NCI-H1930 (cell line): ENCODE results near the gene FOXP1.

Experiments used
- DNase-seq, 2 experiments: peaks; one replicate each; lab custom pipeline; 2025; lab: John Stamatoyannopoulos, UW

Gene FOXP1

DNA sequence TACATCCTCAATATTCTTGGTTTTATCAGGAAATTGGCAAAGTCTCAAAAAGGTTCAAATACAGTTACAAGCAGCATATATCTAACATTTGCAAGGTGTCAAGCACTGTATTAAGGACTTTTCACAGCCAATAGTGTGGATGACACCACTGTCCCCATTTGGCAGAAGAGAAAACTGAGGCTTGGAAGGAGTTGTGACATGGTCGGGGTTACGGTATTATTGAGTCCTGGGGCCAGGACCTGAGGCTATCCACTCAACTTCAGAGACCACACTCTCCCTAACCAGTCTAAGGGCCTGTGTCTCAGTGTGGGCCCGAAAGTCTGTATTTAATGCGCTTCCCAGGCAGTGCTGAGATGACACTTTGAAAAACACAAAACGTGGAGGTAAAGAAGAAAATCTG lies 99.1 kb downstream of the FOXP1 start:
- no peak for DNase-seq

DNA sequence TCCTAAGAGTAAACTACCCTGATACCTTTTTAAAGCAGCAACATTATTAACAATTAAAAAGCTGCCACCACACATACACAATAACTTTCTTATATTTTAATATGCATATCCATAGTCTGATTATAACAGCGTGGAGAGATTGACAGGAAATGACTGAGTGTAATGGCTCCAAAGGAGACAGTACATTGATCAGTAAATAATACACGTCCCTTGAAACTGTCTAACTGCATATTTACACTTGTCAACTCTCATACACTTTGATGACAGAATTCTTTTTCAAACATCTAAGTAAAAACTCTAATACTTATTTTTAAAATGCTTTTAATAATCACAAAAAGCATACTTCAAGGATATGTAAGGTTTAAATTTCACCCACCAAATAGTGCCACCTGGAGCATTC lies 99.5 kb downstream of the FOXP1 start:
- DNase-seq: no peak

DNA sequence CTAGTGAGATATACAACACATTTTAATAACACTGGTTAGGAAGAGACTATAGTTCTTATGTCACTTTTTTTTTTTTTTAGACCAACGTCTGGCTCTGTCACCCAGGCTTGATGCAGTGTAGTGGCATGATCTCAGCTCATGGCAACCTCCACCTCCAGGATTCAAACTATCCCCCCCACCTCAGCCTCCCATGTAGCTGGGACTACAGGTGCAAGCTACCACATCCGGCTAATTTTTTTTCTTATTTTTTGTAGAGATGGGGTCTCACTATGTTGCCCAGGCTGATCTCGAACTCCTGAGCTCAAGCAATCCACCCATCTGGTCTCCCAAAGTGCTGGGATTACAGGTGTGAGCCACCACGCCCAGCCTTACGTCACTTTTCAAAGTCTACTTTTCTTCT lies 100.8 kb downstream of the FOXP1 start:
- DNase-seq: no peak

DNA sequence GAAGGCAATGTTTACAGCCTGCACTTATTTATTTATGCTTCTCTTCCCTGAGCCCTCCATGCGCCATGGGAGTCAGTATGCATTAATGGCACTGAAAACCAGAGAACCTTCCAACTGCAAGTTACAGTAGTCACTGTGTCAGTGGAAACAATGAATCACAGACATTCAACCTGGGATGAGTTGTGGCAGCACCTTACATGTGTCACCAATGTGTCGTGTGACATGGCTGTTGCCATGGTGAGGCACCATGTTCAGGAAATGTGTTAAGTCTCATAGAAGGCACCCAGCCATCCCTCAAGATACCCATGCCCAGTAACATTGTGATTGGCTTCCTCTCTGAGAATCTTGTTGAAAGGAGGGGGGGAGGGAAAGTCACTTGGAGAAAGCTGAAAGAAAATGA lies 105.0 kb downstream of the FOXP1 start:
- no peak for DNase-seq

DNA sequence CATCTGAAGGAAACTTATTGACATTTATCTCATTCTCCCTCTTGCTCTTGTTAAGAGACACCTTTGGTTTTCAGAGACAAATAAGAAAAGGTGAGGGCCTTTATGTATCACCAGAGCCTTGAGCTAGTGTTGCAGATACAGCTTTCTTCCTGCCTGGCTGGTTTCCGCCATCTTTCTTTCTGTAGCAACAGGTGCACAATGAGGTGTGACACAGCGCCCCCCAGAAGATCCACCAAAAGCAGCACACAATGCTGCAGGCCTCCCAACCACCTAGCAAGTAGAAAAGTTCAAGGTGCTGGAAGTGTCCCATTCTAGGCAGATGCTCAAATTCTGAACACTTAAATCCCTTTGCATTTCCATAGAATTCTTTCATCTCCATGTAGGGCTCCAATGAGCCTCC lies 106.6 kb downstream of the FOXP1 start:
- no peak for DNase-seq

DNA sequence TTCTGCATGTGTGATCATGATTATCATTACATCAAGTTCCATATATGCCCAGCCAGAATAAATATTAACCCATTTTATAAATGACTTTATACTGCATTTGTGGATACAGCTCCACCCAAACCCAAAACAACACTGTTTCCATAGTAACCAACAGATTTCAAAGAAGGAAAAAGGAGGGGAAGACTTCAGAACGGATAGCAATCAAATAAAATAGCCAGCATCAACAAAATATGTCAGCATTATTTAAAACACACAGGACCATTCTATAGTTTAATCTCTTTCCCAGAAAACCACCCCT lies 114.4 kb downstream of the FOXP1 start:
- DNase-seq: no peak

DNA sequence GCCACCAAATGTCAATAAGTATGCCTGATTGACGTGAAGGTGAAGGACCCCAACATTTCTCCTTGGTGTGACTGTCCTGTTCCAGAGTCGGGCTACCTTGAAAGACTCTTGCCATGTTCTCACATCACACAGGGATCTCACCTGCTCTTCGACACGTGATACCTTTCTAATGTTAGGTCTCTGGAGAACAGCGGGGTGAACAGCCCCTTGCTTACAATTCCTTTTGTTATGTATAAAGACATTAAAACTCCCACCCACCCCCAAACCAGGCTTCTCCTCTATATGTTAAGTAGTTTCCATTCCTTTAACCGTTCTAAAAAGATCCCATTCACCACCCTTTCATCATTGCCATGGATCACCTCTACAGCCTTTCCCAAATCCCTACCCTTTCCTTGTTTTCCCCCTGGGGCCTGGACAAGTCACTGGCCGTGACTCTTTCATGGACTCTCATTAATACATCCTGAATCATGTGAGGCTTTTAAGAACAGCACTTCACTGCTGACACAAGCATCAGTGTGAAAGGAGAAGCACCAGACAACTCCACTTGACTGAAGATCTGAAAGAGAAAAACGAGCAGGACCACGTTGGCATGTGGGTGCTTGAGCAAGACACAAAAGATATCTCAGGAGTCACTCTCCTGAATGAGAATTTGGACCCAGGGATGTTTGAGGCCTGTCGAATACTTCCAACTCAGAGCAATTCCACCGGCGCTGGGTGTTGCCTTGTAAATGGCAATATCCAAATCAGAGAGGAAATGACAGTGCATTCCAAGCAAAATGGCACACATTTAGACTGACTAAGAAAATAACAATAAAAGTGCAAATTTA lies 115.0 kb downstream of the FOXP1 start:
- no peak for DNase-seq

DNA sequence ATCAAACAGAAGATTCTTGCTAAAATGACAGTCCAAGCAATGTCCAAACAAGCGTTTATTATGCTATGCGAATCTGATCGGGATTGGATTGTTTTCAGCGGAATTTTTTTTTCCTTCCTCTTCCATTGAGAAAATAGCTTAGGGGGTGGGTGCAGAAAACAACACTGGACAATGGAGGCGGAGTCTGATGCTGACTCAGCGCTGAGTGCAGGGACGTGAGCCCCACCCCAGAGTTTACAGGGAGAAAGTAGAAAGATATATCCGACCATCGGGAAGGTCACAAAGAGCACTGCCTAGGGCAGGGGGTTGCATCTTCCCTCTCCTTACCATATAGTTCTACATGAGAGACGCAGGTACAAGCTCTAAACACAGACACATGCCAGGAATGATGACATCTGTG lies 117.0 kb downstream of the FOXP1 start:
- DNase-seq: no peak

DNA sequence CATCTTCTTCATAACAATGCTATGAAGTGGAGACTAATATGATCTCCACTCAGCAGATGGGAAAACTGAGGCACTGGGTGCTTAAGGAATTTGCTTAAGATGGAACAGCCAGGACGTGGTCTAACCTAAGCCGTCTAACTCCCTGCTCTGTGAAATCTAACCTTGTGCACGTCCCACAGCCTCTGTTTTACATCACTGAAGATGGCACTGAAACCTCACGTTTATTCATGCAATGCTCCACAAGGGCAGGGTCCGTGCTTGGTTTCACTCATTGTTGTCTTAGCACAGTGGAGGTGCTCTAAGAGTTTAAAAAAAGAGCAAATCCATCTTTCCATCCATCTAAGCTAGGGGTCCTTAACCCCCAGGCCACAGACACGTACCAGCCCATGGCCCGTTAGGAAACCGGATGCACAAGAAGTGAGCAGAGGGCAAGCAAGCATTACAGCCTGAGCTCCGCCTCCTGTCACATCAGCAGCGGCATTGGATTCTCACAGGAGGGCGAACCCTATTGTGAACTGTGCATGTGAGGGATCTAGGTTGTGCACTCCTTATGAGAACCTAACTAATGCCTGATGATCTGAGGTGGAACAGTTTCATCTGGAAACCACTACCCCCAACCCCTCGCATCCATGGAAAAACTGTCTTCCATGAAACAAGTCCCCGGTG lies 118.0 kb downstream of the FOXP1 start:
- no peak for DNase-seq

DNA sequence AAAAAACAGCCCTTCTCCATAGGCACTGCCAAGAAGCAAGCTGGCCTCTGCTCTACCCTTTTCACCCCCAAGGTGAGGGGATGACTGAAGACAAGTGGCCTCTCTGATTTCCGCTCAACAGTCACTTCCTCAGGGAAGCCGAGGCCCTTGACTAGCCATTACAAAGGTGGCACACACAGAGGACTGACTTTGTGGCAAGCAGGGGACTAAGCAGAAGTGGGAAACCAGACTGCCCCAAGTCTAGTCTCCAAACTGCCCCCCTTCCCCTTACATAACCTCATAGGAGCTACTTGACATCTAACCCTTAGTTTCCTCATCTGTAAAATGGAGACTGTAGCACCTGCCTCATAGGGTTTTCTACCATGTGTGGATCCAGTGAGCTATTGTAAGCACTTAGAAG lies 118.9 kb downstream of the FOXP1 start:
- DNase-seq: no peak

DNA sequence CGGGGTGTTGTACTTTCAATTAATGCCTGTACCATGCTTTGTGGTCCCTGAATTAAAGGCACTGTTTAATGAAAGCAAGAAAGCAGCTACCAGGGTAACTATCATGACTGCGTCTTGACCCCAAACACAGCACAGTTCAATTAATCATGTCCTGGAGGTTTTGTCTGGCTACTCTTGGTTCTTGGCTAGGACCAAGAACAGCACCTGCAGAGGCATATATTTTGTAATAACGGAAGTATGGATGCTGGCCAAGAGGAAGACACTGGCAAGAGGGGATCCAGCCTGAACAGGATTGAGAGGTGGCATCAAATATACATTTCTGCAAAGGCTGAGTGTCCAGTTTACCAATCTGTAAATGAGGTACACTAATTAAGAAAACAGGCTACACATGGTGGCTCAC lies 119.9 kb downstream of the FOXP1 start:
- DNase-seq: no peak

DNA sequence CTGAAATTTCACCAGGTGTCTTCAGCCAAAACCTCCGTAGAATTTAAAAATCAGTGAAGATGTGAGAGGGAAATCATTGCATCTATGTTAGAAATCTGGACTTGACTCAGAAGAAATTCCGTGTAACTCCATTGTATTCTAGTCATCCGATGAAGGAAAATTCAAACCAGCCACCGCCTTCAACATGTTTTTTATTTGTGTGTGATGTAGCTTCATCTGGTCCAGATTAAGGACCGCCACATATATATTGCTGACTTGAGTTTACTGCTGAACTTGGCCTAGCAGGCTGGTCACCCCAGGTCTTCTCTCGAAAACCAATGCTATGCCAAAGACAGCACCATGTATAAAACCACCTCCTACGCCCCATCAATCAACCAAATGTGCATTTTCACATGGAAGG lies 120.9 kb downstream of the FOXP1 start:
- DNase-seq: no peak

DNA sequence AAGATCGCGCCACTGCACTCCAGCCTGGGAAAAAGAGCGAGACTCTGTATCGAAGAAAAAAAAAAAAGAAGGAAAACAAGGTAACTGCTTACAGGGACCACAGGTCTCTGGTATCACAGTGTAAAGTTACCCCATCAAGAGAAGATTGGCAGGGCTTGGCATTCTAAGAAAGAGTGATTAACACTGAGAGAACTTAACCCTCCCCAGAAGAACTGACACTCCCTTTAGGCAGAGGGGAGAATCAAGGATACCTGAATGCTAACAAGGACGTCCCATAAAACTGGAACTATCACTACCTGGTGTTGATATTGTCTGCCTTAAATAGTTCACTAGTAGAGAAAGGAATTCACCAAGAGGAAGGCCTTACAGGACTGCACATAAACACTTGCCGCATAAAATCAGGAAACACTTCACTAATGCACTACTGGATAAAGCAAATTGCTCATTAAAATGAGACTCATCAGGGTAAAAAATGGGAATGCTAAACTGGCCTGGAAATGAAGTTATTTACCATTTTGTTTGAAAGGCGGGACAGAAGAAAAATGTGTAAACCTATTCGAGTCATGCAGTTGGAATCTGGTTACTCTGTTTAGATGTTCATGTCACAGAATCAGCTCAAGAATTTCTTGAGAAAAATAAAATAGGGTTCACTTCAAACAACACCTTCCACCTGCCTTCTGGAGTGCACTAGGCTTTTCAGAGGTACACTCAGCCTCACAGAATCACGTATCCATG lies 121.6 kb downstream of the FOXP1 start:
- DNase-seq: no peak

DNA sequence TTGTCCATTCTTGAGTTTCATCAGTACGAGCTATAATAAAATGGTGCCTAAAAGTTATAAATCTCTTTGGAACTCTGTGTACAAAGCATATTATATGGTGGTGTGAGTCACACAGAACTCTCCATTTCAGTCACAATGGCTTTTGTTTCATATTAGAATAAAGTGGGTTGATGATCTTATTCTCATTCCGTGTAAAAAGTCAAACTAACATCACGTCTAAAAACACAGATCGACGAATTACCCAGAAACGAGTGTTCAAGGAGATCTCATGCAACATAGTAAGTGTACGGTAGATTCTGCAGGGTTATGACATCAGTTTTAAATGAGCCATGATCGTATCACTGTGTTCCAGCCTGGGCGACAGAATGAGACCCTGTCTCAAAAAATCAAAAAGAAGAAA lies 122.4 kb downstream of the FOXP1 start:
- no peak for DNase-seq

DNA sequence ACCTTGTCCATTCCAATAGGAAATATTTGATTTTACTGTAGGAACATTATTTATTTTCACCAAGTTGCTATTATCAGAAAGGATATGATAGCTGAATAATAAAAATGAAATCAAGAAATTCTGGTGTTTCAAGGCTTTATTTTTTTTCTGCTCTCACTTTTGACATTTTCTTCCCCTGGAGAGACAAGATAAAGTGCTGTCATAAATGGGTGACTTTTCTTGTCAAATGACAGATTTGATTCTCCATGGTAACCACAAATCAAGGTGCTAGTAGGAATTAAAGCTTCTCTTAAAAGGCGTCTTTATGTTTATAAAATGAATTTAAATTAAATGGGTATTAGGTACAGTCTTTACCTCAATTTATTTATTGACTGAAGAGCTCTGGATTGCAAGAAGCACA lies 124.6 kb downstream of the FOXP1 start:
- no peak for DNase-seq

DNA sequence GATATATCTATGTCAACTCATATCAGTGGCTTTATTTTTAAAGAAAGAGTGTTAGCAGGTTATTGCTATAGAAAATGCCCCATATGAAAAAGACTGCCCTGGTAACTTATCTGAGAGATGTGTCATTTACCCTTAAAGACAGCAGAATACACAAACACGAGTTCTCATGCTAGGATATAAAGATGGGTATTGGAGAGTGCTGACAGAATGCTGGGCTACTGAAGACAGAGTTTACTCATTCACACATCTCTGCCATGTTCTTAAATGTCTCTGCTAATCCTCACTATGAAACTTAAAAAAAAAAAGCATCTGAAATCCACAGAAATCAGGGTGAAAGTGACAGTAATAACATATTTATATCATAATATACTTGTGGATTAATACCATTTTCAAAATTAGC lies 126.7 kb downstream of the FOXP1 start:
- DNase-seq: no peak

DNA sequence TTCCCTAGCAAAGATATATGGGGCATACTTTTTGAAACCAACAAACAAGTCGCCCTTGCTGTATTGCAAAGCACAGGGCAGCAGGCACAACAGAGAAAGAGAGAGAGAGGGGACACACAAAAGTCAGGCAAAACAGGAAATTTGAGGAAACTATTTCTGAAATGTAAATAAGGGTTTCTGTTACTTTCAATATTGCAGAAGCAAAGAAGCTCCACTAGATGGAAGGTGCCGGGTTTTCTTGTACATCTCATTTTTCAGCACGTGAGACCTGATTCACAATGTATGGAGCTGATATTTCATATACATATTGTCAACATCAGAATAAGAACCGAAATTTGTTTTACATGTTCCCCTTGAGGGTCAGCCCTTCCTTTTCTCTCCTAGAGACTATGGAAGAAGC lies 127.4 kb downstream of the FOXP1 start:
- DNase-seq: no peak

DNA sequence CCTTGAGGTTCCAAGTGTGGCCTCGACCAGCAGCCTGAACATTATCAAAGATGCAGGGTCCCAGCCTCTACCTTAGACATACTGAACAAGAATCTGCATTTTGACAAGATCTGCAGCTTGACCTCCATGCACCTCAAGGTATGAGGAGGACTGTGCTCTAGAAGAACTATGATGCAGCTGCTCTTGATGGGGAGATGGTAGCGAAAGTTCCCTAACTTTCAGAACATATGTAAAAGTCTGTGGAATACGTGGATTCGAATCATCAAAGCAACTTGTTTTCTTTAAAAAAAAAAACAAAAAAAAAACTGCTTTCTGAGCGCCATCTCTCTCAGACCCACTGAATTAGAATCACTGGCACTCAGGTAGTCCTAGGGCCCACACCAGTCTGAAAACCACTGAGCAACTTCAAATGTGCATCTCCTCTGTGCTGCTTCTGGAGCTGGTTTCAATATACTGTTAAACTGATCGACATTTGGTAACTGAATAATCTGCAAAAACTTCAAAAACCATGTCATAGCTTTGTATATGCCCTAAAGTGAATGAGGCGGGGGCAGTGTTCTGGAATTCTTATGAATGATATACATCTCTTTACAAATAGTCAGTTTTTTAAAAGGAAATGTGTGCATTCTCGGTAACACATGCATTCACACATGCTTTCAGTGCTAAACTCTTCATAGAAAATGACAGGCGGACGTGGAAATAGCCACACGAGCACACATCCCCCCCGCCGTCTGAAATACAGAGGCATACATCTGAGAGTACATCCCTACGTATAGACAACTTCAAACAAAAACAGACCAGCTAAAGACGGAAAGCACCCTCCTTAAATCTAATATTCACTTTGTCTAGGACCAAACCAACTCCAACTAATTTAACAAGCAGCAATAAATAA lies 128.8 kb downstream of the FOXP1 start:
- DNase-seq: no peak

DNA sequence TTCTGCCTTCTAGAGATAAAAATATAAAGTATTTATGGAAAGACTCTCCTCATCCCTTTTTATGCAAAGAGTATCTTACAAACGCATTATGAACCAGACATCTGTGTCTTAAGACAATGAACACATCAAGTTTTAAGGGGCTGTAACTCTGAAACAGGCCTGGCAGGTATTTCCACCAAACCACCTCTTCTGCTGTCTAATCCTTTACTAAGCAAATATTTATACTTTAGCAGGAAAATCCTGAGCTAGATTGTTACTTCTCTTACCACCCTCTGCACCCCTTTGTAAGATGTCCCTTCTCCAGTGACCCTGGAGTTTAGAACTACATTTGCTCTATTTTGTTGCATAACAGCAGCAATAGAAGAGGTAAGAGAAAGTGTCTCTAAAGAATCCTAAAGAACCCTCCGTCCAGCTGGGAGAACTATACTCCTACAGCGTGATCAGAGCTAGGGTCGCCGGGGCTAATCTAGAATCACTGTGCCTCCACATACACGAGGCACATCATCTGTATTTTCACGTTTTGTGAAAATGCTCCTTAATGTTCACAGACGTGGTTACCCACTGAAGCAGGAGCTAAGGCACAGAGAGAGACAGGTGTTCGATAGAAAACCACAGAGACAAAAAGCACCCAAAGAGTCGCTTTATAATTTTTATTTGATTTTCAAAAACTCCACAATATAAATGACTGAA lies 129.6 kb downstream of the FOXP1 start:
- DNase-seq: no peak

DNA sequence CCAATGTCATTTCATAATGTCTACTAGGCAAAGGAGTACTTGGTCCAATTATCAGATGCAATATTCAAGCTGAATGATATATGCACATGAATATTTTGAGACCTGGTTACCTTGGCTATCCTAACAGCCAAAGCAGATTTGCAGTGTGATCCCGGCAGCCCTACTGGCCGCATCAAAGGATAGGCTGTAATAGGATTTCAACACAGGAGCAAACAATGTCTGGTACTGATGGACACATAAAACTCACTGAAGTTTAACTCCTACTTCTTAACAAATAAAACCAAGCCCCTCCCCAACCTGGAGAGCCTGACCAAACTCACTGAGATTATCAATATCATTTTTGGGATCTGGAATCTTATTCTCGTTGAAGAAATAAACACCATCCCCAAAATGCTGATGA lies 130.2 kb downstream of the FOXP1 start:
- DNase-seq: no peak

DNA sequence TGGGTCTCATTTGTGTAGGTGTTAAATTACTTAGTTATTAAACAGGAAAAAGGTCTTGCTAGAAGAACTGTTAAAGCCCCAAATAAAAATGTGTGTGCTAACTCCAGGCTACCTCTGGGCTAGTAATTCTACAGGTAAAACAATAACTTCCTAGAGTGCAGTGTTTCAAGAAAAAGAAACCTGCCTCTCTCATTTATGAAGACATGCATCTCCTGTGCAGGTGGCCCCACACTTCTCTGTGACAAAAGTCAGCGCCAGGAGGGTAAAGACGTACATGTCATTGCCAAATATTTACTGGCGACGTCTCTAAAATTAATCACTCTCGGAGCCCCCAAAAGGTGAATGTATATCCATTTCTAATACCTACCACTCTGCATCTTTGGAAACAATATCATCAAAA lies 131.7 kb downstream of the FOXP1 start:
- no peak for DNase-seq

DNA sequence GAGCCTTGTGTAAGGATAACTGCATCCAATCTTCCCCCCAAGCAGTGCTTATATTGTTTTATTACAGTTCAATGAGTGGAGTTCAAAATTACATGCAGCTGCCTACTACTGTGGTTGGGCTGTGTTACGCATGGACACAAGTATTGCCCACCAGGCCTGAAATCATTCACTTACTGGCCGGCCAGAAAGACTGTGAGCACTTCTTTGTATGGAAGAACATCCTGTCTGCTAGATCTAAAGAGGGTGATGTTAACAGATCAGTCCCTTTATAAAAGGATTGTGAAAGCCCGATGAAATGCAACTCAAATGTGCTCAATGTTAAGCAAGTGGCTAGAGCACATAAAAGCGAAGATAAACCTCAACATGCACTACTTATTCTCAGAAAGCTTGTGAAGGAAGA lies 132.5 kb downstream of the FOXP1 start:
- DNase-seq: no peak
